HEK293 (cell line): ENCODE results near the gene MYD88.

Experiments
- CTCF ChIA-PET: fragments of 350-600 bp; formaldehyde crosslinking; extraction: SDS; loops from one replicate; lab custom pipeline; 2021; ENCODE audit warnings: antibody characterized with exemption; lab: Yijun Ruan, JAX
- POLR2A ChIA-PET: fragments of 300-600 bp; formaldehyde crosslinking; extraction: SDS; loops from one replicate; lab custom pipeline; 2020; ENCODE audit warnings: antibody characterized with exemption, inconsistent platforms; lab: Yijun Ruan, JAX
- H3K27ac ChIP-seq: fragments of 200-500 bp; sonication (Bioruptor generic); 2 replicates; pipeline ENCODE4 v1.5.1; 2014; ENCODE audit warnings: low read depth, low read length, control low read depth, inconsistent platforms; ENCODE audit errors: extremely low read depth
- H3K36me3 ChIP-seq, 2 experiments: fragments of 200-500 bp in 1 of 2; sonication (Bioruptor generic) in 1 of 2; 1 replicate in 1 of 2; 2 replicates in 1 of 2; pipeline ENCODE4 v1.5.1; 2014 to 2017; ENCODE audit warnings: inconsistent platforms in 2 of 2, low read length in 2 of 2; ENCODE audit not compliant: control insufficient read depth in 2 of 2, insufficient read depth in 1 of 2
- H3K4me1 ChIP-seq: fragments of 200-500 bp; sonication (Bioruptor generic); 2 replicates; pipeline ENCODE4 v1.5.1; 2014; ENCODE audit warnings: mild to moderate bottlenecking, low read length, inconsistent platforms; ENCODE audit not compliant: control insufficient read depth, insufficient read depth
- H3K4me3 ChIP-seq: 2 replicates; pipeline ENCODE4 v1.5.1; 2011; ENCODE audit warnings: low read depth, mild to moderate bottlenecking, control low read depth, low read length, moderate library complexity
- H3K9me3 ChIP-seq: fragments of 200-500 bp; sonication (Bioruptor generic); 2 replicates; pipeline ENCODE4 v1.5.1; 2014; ENCODE audit warnings: low read depth, low read length, inconsistent platforms; ENCODE audit not compliant: control insufficient read depth, insufficient read depth
- HOXD13 ChIP-seq: sonication (generic); formaldehyde crosslinking; IDR thresholded peaks from 2 replicates; pipeline ENCODE4 v1.8.0; 2022; ENCODE audit warnings: missing genetic modification reagents, borderline replicate concordance
- OSR2 ChIP-seq: fragments of 450-650 bp; formaldehyde crosslinking; IDR thresholded peaks from 2 replicates; pipeline ENCODE4 v1.5.1; 2016; ENCODE audit warnings: missing biosample characterization, missing genetic modification characterization
- RBAK ChIP-seq: fragments of 450-650 bp; formaldehyde crosslinking; IDR thresholded peaks from 2 replicates; pipeline ENCODE4 v1.5.1; 2016; ENCODE audit warnings: missing biosample characterization, missing genetic modification characterization
- SP2 ChIP-seq: fragments of 450-650 bp; formaldehyde crosslinking; IDR thresholded peaks from 2 replicates; pipeline ENCODE4 v1.5.1; 2016; ENCODE audit warnings: missing biosample characterization, missing genetic modification characterization
- SP3 ChIP-seq: fragments of 450-650 bp; formaldehyde crosslinking; IDR thresholded peaks from 2 replicates; pipeline ENCODE4 v1.5.1; 2016; ENCODE audit warnings: missing biosample characterization, missing genetic modification characterization
- ZNF114 ChIP-seq: fragments of 450-650 bp; formaldehyde crosslinking; IDR thresholded peaks from 2 replicates; pipeline ENCODE4 v1.5.0; 2017; ENCODE audit warnings: missing biosample characterization, missing genetic modification characterization
- ZNF202 ChIP-seq: fragments of 450-650 bp; formaldehyde crosslinking; IDR thresholded peaks from 2 replicates; pipeline ENCODE4 v1.5.1; 2016; ENCODE audit warnings: missing biosample characterization, missing genetic modification characterization, borderline replicate concordance
- ZNF214 ChIP-seq: fragments of 450-650 bp; formaldehyde crosslinking; IDR thresholded peaks from 2 replicates; pipeline ENCODE4 v1.5.1; 2017; ENCODE audit warnings: missing biosample characterization, mild to moderate bottlenecking, missing genetic modification characterization, borderline replicate concordance
- ZNF350 ChIP-seq: fragments of 450-650 bp; formaldehyde crosslinking; IDR thresholded peaks from 2 replicates; pipeline ENCODE4 v1.5.0; 2017; ENCODE audit warnings: missing biosample characterization, mild to moderate bottlenecking, missing genetic modification characterization
- ZNF354C ChIP-seq: fragments of 450-650 bp; formaldehyde crosslinking; IDR thresholded peaks from 2 replicates; pipeline ENCODE4 v1.5.1; 2016; ENCODE audit warnings: missing biosample characterization, missing genetic modification characterization, low read depth, borderline replicate concordance
- ZNF623 ChIP-seq: fragments of 450-650 bp; formaldehyde crosslinking; IDR thresholded peaks from 2 replicates; pipeline ENCODE4 v1.5.1; 2016; ENCODE audit warnings: missing biosample characterization, missing genetic modification characterization
- ZNF677 ChIP-seq: fragments of 450-650 bp; IDR thresholded peaks from 2 replicates; pipeline ENCODE4 v1.5.0; 2018; ENCODE audit warnings: missing biosample characterization, mild to moderate bottlenecking, missing genetic modification characterization, moderate library complexity
- ZSCAN30 ChIP-seq: fragments of 450-650 bp; IDR thresholded peaks from 2 replicates; pipeline ENCODE4 v1.5.1; 2018; ENCODE audit warnings: missing biosample characterization, mild to moderate bottlenecking, missing genetic modification characterization, moderate library complexity
- TF ChIP-seq, protein P1 (sequence below): fragments of 450-650 bp; formaldehyde crosslinking; IDR thresholded peaks from 2 replicates; pipeline ENCODE4 v1.5.1; 2016; ENCODE audit warnings: missing biosample characterization, missing genetic modification characterization
- TF ChIP-seq, protein P2 (sequence below): fragments of 450-650 bp; formaldehyde crosslinking; IDR thresholded peaks from 2 replicates; pipeline ENCODE4 v1.5.1; 2016; ENCODE audit warnings: missing biosample characterization, missing genetic modification characterization
- TF ChIP-seq, protein P3 (sequence below): fragments of 450-650 bp; formaldehyde crosslinking; IDR thresholded peaks from 2 replicates; pipeline ENCODE4 v1.5.1; 2017; ENCODE audit warnings: missing biosample characterization, missing genetic modification characterization
- TF ChIP-seq, protein P4 (sequence below): fragments of 450-650 bp; formaldehyde crosslinking; IDR thresholded peaks from 2 replicates; pipeline ENCODE4 v1.5.1; 2017; ENCODE audit warnings: missing biosample characterization, missing genetic modification characterization

MYD88 gene

DNA sequence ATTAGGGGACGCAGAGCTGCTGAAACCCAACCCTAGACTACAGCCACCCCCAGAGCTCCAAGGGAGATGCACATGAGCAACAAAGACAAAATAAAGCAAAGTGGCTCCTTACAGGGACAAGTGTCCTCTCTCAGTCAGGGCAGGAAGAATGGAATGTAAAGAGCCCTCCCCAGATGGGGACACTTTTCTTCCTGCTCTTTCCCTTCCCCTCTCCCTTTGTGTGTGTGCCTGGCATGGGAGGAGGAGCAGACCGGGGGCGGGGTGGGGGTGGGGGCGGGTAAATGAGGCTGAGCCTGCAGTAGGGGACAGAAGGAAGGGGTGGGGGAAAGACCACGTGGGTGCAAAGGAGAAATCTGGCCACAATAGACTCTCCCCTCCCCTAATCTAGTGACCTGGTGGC lies 38.9 kb upstream of the MYD88 start:
- no peaks in the 10 kb centered on the region for H3K36me3 ChIP-seq
- H3K4me1 ChIP-seq, result no peaks in the 10 kb centered on the region
- H3K27ac ChIP-seq, result no peak overlapping the region
- H3K9me3 ChIP-seq, result no peaks in the 10 kb centered on the region
- TF ChIP-seq, protein P1, sequence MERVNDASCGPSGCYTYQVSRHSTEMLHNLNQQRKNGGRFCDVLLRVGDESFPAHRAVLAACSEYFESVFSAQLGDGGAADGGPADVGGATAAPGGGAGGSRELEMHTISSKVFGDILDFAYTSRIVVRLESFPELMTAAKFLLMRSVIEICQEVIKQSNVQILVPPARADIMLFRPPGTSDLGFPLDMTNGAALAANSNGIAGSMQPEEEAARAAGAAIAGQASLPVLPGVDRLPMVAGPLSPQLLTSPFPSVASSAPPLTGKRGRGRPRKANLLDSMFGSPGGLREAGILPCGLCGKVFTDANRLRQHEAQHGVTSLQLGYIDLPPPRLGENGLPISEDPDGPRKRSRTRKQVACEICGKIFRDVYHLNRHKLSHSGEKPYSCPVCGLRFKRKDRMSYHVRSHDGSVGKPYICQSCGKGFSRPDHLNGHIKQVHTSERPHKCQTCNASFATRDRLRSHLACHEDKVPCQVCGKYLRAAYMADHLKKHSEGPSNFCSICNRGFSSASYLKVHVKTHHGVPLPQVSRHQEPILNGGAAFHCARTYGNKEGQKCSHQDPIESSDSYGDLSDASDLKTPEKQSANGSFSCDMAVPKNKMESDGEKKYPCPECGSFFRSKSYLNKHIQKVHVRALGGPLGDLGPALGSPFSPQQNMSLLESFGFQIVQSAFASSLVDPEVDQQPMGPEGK (tag by site-specific recombination), result no peak
- TF ChIP-seq, protein P2, sequence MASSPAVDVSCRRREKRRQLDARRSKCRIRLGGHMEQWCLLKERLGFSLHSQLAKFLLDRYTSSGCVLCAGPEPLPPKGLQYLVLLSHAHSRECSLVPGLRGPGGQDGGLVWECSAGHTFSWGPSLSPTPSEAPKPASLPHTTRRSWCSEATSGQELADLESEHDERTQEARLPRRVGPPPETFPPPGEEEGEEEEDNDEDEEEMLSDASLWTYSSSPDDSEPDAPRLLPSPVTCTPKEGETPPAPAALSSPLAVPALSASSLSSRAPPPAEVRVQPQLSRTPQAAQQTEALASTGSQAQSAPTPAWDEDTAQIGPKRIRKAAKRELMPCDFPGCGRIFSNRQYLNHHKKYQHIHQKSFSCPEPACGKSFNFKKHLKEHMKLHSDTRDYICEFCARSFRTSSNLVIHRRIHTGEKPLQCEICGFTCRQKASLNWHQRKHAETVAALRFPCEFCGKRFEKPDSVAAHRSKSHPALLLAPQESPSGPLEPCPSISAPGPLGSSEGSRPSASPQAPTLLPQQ, result no peak
- TF ChIP-seq SP3 (tag by site-specific recombination) (no peak), ZNF354C (tag by site-specific recombination) (no peak), OSR2 (tag by site-specific recombination) (no peak), ZNF114 (tag by site-specific recombination) (no peak), RBAK (tag by site-specific recombination) (no peak), ZNF214 (tag by site-specific recombination) (no peak), HOXD13 (CRISPR knock-in tag) (no peak), SP2 (tag by site-specific recombination) (no peak), ZSCAN30 (tag by site-specific recombination) (no peak), ZNF350 (tag by site-specific recombination) (no peak)
- TF ChIP-seq, protein P3, sequence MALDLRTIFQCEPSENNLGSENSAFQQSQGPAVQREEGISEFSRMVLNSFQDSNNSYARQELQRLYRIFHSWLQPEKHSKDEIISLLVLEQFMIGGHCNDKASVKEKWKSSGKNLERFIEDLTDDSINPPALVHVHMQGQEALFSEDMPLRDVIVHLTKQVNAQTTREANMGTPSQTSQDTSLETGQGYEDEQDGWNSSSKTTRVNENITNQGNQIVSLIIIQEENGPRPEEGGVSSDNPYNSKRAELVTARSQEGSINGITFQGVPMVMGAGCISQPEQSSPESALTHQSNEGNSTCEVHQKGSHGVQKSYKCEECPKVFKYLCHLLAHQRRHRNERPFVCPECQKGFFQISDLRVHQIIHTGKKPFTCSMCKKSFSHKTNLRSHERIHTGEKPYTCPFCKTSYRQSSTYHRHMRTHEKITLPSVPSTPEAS (tag by site-specific recombination), result no peak
- TF ChIP-seq, protein P4, sequence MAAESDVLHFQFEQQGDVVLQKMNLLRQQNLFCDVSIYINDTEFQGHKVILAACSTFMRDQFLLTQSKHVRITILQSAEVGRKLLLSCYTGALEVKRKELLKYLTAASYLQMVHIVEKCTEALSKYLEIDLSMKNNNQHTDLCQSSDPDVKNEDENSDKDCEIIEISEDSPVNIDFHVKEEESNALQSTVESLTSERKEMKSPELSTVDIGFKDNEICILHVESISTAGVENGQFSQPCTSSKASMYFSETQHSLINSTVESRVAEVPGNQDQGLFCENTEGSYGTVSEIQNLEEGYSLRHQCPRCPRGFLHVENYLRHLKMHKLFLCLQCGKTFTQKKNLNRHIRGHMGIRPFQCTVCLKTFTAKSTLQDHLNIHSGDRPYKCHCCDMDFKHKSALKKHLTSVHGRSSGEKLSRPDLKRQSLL (tag by site-specific recombination), result no peak
- no peak overlapping the region for H3K4me3 ChIP-seq
- ChIA-PET POLR2A (no interaction called here), CTCF (interaction anchor here (0.6 kb wide), 1 partner anchor 359 kb away, joined by 3 read pairs; no protein-coding TSS in a partner anchor)

DNA sequence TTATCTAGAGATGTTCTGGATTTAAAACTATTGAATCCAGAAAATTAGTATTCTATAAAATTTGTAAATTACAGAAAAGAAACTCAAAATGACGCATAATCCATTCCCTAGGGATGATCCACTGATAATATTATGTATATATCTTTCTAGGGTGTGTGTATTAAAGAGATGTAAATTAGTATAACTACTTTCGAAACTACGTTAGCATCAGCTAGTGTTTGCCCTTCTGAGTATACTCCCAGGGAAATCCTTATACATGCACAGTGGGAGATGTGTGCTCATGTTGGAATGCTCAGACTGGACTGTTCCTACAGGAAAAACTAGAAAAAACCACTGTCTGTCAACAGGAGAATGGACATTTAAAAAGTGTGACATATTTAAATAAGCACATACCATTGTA lies 38.0 kb upstream of the MYD88 start:
- Histone ChIP-seq H3K27ac (no peak overlapping the region), H3K36me3 (no peaks in the 10 kb centered on the region), H3K4me1 (no peaks in the 10 kb centered on the region), H3K4me3 (no peak overlapping the region), H3K9me3 (no peaks in the 10 kb centered on the region)
- POLR2A ChIA-PET, result no interaction called here
- CTCF ChIA-PET, result no interaction called here
- TF ChIP-seq ZNF202 (tag by site-specific recombination), result no peak
- no peak for TF ChIP-seq ZNF623 (tag by site-specific recombination)
- no peak for TF ChIP-seq ZNF677 (tag by site-specific recombination)
